Measurements from ENCODE around the gene NDUFS1.
"Not testable (repeated sequence)": the region's sequence is repeated elsewhere in the genome, so short reads cannot be mapped to it uniquely, and the experiment has no call there.

The NDUFS1 gene

DNA sequence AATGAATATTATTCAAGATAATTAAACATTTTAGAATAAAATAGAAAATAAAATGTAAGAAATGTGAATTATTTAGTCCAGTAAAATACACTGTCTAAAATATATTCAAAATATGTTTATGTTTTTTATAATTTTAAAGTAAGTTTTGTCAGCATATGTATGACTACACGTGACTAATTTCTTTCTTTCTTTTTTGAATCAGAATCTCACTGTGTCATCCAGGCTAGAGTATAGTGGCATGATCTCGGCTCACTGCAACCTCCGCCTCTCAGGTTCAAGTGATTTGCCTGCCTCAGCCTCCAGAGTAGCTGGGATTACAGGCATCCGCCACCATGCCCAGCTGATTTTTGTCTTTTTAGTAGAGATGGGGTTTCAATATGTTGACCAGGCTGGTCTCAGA lies 54.2 kb downstream of the NDUFS1 start:
- Histone ChIP-seq H3K9me3 (replicated peaks; ENCODE audit: insufficient read depth, low read length) (no peaks in the 10 kb centered on the region), H3K4me2 (ENCODE audit: low read depth, low read length) (no peak overlapping the region), H3K4me1 (ENCODE audit: low read length) (no peaks in the 10 kb centered on the region), H3K9me2 (replicated peaks; ENCODE audit: insufficient read depth, low read length) (no peaks in the 10 kb centered on the region), H3F3A (ENCODE audit: insufficient read depth, low read length) (no peaks in the 10 kb centered on the region), H3K9ac (ENCODE audit: low read length) (no peak overlapping the region), H3K27me3 (replicated peaks; ENCODE audit: insufficient read depth, low read length) (no peaks in the 10 kb centered on the region), H2AFZ (ENCODE audit: low read length) (no peak overlapping the region), H3K79me2 (ENCODE audit: low read length) (no peaks in the 10 kb centered on the region), H3K4me3 (ENCODE audit: low read length) (no peak overlapping the region), H3K36me3 (replicated peaks; ENCODE audit: insufficient read depth, low read length) (no peaks in the 10 kb centered on the region), H3K27ac (ENCODE audit: low read length) (no peak overlapping the region), H4K20me1 (ENCODE audit: insufficient read depth, low read length) (no peaks in the 10 kb centered on the region)
- no peak for DNase-seq
- TF ChIP-seq, protein P1, sequence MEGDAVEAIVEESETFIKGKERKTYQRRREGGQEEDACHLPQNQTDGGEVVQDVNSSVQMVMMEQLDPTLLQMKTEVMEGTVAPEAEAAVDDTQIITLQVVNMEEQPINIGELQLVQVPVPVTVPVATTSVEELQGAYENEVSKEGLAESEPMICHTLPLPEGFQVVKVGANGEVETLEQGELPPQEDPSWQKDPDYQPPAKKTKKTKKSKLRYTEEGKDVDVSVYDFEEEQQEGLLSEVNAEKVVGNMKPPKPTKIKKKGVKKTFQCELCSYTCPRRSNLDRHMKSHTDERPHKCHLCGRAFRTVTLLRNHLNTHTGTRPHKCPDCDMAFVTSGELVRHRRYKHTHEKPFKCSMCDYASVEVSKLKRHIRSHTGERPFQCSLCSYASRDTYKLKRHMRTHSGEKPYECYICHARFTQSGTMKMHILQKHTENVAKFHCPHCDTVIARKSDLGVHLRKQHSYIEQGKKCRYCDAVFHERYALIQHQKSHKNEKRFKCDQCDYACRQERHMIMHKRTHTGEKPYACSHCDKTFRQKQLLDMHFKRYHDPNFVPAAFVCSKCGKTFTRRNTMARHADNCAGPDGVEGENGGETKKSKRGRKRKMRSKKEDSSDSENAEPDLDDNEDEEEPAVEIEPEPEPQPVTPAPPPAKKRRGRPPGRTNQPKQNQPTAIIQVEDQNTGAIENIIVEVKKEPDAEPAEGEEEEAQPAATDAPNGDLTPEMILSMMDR (IDR thresholded peaks at IDR 0.05; ENCODE audit: low read length) = no peak
- TF ChIP-seq EZH2 (optimal IDR thresholded peaks at IDR 0.05; ENCODE audit: low read depth, low read length) = no peak
- TF ChIP-seq EZH2phosphoT487 (IDR thresholded peaks at IDR 0.05; ENCODE audit: low read length) = no peak

DNA sequence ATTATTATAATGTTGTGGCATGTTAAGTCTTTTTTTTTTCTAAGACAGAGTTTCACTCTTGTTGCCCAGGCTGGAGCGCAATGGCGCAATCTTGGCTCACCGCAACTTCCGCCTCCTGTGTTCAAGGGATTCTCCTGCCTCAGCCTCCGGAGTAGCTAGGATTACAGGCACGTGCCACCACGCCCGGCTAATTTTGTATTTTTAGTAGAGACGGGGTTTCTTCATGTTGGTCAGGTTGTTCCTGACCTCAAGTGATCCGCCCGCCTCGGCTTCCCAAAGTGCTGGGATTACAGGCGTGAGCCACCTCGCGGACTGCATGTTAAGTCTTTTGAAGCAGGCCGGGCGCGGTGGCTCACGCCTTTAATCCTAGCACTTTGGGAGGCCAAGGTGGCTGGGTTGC lies 60.4 kb downstream of the NDUFS1 start:
- H3K4me3 ChIP-seq (ENCODE audit: low read length); H4K20me1 ChIP-seq (ENCODE audit: insufficient read depth, low read length); H3K4me1 ChIP-seq (ENCODE audit: low read length); H3K79me2 ChIP-seq (ENCODE audit: low read length); H3K4me2 ChIP-seq (ENCODE audit: low read depth, low read length); H3K27me3 ChIP-seq (replicated peaks; ENCODE audit: insufficient read depth, low read length); H3F3A ChIP-seq (ENCODE audit: insufficient read depth, low read length); H3K36me3 ChIP-seq (replicated peaks; ENCODE audit: insufficient read depth, low read length); H3K9ac ChIP-seq (ENCODE audit: low read length); H3K27ac ChIP-seq (ENCODE audit: low read length); DNase-seq; H3K9me3 ChIP-seq (replicated peaks; ENCODE audit: insufficient read depth, low read length); H2AFZ ChIP-seq (ENCODE audit: low read length); H3K9me2 ChIP-seq (replicated peaks; ENCODE audit: insufficient read depth, low read length): not testable (repeated sequence)

DNA sequence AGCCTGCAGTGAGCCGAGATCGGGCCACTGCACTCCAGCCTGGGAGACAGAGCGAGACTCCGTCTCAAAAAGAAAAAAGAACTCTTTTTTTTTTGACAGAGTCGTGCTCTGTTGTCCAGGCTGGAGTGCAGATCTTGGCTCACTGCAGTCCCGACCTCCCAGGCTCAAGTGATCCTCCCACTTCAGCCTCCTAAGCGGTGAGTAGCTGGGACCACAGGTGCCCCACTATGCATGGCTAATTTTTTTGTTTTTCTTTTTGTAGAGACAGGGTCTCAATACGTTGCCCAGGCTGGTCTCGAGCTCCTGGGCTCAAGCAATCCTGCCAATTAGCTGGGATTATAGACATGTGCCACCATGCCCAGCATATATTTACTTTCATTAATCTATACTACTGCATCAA lies 60.8 kb downstream of the NDUFS1 start:
- Histone ChIP-seq H3K27ac (ENCODE audit: low read length) (no peak overlapping the region), H3K4me2 (ENCODE audit: low read depth, low read length) (no peak overlapping the region), H3K9me2 (replicated peaks; ENCODE audit: insufficient read depth, low read length) (no peaks in the 10 kb centered on the region), H3K4me3 (ENCODE audit: low read length) (no peak overlapping the region), H3F3A (ENCODE audit: insufficient read depth, low read length) (no peaks in the 10 kb centered on the region), H3K36me3 (replicated peaks; ENCODE audit: insufficient read depth, low read length) (no peaks in the 10 kb centered on the region), H3K9ac (ENCODE audit: low read length) (no peak overlapping the region), H3K4me1 (ENCODE audit: low read length) (no peaks in the 10 kb centered on the region), H3K9me3 (replicated peaks; ENCODE audit: insufficient read depth, low read length) (no peaks in the 10 kb centered on the region), H4K20me1 (ENCODE audit: insufficient read depth, low read length) (no peaks in the 10 kb centered on the region), H3K79me2 (ENCODE audit: low read length) (no peaks in the 10 kb centered on the region), H2AFZ (ENCODE audit: low read length) (no peak overlapping the region), H3K27me3 (replicated peaks; ENCODE audit: insufficient read depth, low read length) (no peaks in the 10 kb centered on the region)
- no peak for DNase-seq
- TF ChIP-seq, protein P1 (IDR thresholded peaks at IDR 0.05; ENCODE audit: low read length) = no peak
- TF ChIP-seq EZH2phosphoT487 (IDR thresholded peaks at IDR 0.05; ENCODE audit: low read length) = no peak
- no peak for TF ChIP-seq EZH2 (optimal IDR thresholded peaks at IDR 0.05; ENCODE audit: low read depth, low read length)

DNA sequence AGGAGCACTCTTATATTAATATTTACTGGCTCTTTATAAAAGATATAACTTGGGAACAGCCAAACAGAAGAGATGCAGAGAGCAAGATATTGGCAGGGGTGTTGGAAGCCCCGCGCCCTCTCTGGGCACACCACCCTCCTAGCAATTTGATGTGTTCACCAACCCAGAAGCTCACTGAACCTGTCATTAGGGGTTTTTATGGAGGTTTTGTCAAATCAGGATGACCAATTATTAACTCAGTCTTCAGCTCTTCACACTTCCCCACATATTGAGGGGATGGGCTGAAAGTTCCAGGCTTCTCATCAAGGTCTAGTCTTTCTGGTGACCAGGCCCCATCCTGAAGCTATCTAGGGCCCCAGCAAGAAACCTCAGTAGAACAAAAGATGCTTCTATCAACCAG lies 62.4 kb downstream of the NDUFS1 start:
- H3K27ac ChIP-seq (ENCODE audit: low read length) = no peak overlapping the region
- H3K27me3 ChIP-seq (replicated peaks; ENCODE audit: insufficient read depth, low read length) = no peaks in the 10 kb centered on the region
- no peaks in the 10 kb centered on the region for H3F3A ChIP-seq (ENCODE audit: insufficient read depth, low read length)
- no peaks in the 10 kb centered on the region for H3K4me1 ChIP-seq (ENCODE audit: low read length)
- no peaks in the 10 kb centered on the region for H3K9me3 ChIP-seq (replicated peaks; ENCODE audit: insufficient read depth, low read length)
- H3K4me2 ChIP-seq (ENCODE audit: low read depth, low read length) = no peak overlapping the region
- H4K20me1 ChIP-seq (ENCODE audit: insufficient read depth, low read length) = no peaks in the 10 kb centered on the region
- H3K79me2 ChIP-seq (ENCODE audit: low read length) = no peaks in the 10 kb centered on the region
- no peak for TF ChIP-seq EZH2 (optimal IDR thresholded peaks at IDR 0.05; ENCODE audit: low read depth, low read length)
- TF ChIP-seq EZH2phosphoT487 (IDR thresholded peaks at IDR 0.05; ENCODE audit: low read length) = no peak
- TF ChIP-seq, protein P1 (IDR thresholded peaks at IDR 0.05; ENCODE audit: low read length) = no peak
- H3K36me3 ChIP-seq (replicated peaks; ENCODE audit: insufficient read depth, low read length) = no peaks in the 10 kb centered on the region
- no peak for DNase-seq
- H3K9ac ChIP-seq (ENCODE audit: low read length) = no peak overlapping the region
- H2AFZ ChIP-seq (ENCODE audit: low read length) = no peak overlapping the region
- no peaks in the 10 kb centered on the region for H3K9me2 ChIP-seq (replicated peaks; ENCODE audit: insufficient read depth, low read length)
- no peak overlapping the region for H3K4me3 ChIP-seq (ENCODE audit: low read length)

Measured in MM.1S (cell line).